Peyer's patch (tissue), 4 donors: ENCODE measurements around the gene CRYGC. TPM values are rescaled to one million over a fixed set of nuclear protein-coding genes. Genes with fewer than 3 reads are reported as not detected.

Experiments used
- DNase-seq, 3 donors: peaks; one replicate each; pipeline ENCODE4 v3.0.0-alpha.2; 2017 to 2019
- H3K27ac ChIP-seq, 4 donors: fragments of 200-600 bp; sonication (generic); one replicate each; pipeline ENCODE4 v1.5.1; 2016 to 2019
- H3K27me3 ChIP-seq, 2 donors: fragments of 200-600 bp; sonication (generic); one replicate each; pipeline ENCODE4 v1.5.1; 2019
- H3K36me3 ChIP-seq, 3 donors: fragments of 200-600 bp; sonication (generic); one replicate each; pipeline ENCODE4 v1.5.1; 2016 to 2019
- H3K4me1 ChIP-seq, 4 donors: fragments of 200-600 bp; sonication (generic); one replicate each; pipeline ENCODE4 v1.5.1; 2016 to 2019
- H3K4me3 ChIP-seq, 4 donors: fragments of 200-600 bp; sonication (generic); 1 replicate in 3 of 4; 2 replicates in 1 of 4; pipeline ENCODE4 v1.5.1; 2016 to 2019; ENCODE audit warnings: mild to moderate bottlenecking in 1 of 4
- H3K9me3 ChIP-seq, 4 donors: fragments of 200-600 bp; sonication (generic); one replicate each; pipeline ENCODE4 v1.5.1; 2016 to 2019; ENCODE audit warnings: mild to moderate bottlenecking in 1 of 4
- POLR2A ChIP-seq, 2 donors: fragments of 450-650 bp; IDR thresholded peaks; one replicate each; pipeline ENCODE4 v1.5.1; 2017; ENCODE audit warnings: antibody characterized with exemption in 2 of 2, mild to moderate bottlenecking in 2 of 2, moderate library complexity in 2 of 2
- total RNA-seq, 4 donors: library from RNA; depleted of rRNA; stranded (reverse); fragments of >200 nt; gene quantifications; one replicate each; pipeline ENCODE4 v1.1.0, GENCODE V29; 2016
- TF ChIP-seq, protein P1 (sequence below), 6 experiments: fragments of 450-650 bp in 4 of 6; fragments of 200-600 bp in 2 of 6; sonication (generic) in 1 of 6; IDR thresholded peaks; one replicate each; pipeline ENCODE4 v1.5.1; 2017 to 2019; ENCODE audit warnings: antibody characterized with exemption in 6 of 6, mild to moderate bottlenecking in 3 of 6, moderate library complexity in 1 of 6

CRYGC gene
- total RNA-seq, 4 donors from 2014 or later = not detected

DNA sequence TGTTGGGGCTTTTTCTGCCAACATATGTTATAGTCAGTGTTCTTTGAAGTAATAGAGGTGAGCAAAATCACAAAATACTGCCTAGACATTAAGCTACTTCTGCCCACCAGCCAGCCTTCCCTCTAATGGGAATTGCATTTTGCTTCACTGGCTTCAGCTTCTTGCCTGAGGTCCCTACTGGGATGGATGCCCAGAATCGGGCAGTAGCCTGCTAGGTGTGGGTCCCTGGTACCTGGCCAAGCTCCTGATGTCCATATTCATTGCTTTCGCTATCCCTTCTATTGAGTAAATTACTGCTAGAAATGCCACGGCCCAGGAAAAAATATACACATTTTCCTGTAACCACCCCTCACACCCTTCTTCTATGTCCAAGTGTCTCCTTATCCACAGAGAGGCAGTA is 32.3 kb downstream of the CRYGC start:
- Histone ChIP-seq H3K27ac (no peak overlapping the region), H3K4me3 (no peak overlapping the region), H3K9me3 (no peaks in the 10 kb centered on the region), H3K27me3 (no peaks in the 10 kb centered on the region), H3K36me3 (no peaks in the 10 kb centered on the region), H3K4me1 (no peaks in the 10 kb centered on the region)
- TF ChIP-seq, protein P1, sequence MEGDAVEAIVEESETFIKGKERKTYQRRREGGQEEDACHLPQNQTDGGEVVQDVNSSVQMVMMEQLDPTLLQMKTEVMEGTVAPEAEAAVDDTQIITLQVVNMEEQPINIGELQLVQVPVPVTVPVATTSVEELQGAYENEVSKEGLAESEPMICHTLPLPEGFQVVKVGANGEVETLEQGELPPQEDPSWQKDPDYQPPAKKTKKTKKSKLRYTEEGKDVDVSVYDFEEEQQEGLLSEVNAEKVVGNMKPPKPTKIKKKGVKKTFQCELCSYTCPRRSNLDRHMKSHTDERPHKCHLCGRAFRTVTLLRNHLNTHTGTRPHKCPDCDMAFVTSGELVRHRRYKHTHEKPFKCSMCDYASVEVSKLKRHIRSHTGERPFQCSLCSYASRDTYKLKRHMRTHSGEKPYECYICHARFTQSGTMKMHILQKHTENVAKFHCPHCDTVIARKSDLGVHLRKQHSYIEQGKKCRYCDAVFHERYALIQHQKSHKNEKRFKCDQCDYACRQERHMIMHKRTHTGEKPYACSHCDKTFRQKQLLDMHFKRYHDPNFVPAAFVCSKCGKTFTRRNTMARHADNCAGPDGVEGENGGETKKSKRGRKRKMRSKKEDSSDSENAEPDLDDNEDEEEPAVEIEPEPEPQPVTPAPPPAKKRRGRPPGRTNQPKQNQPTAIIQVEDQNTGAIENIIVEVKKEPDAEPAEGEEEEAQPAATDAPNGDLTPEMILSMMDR (IDR thresholded peaks at IDR 0.05) = no peak
- TF ChIP-seq POLR2A (IDR thresholded peaks at IDR 0.05) = no peak
- DNase-seq = no peak

DNA sequence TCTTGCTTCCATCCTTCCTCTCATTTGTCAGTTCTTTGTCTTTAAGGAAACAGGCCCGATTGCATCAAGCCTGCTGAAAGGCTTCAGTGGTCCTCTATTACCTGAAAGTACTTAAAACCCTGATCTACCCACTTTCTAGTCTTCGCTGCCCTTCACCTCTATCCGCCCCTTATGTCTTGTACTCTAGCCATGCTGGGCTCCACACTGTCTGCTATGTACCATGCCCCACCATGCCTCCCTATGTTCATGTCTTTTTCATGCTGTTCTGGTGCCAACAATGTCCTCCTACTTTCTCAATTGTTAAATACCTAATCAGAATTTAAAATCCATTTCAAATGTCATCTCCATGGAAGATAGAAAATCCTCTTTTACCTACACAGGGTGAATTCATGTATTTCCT is 33.5 kb downstream of the CRYGC start:
- Histone ChIP-seq H3K4me1 (no peaks in the 10 kb centered on the region), H3K9me3 (no peaks in the 10 kb centered on the region), H3K4me3 (no peak overlapping the region), H3K27ac (no peak overlapping the region), H3K36me3 (no peaks in the 10 kb centered on the region), H3K27me3 (no peaks in the 10 kb centered on the region)
- TF ChIP-seq, protein P1 (IDR thresholded peaks at IDR 0.05) = no peak
- no peak for TF ChIP-seq POLR2A (IDR thresholded peaks at IDR 0.05)
- no peak for DNase-seq

DNA sequence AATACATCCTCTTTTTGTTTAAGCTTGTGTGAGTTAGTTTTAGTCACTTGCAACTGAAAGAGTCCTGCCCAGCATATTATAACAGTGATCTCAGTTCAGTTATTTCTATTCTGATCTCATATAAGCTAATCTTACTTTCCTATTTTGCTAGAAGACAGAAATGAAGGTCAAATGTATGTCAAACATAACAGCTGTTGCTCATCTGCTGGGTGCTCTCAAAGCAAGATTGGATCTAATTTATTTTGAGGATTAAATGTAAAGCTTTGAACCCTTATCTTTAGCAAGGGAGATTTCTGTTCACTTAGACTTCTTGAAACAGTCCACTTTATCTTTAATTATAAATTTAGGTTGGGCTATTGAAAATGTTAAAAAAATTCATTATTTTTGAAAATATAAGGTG is 36.5 kb downstream of the CRYGC start:
- no peaks in the 10 kb centered on the region for H3K27me3 ChIP-seq
- no peak overlapping the region for H3K4me3 ChIP-seq
- no peak for DNase-seq
- no peak for TF ChIP-seq POLR2A (IDR thresholded peaks at IDR 0.05)
- TF ChIP-seq, protein P1 (IDR thresholded peaks at IDR 0.05) = no peak
- no peaks in the 10 kb centered on the region for H3K4me1 ChIP-seq
- no peaks in the 10 kb centered on the region for H3K36me3 ChIP-seq
- H3K9me3 ChIP-seq = no peaks in the 10 kb centered on the region
- H3K27ac ChIP-seq = no peak overlapping the region

DNA sequence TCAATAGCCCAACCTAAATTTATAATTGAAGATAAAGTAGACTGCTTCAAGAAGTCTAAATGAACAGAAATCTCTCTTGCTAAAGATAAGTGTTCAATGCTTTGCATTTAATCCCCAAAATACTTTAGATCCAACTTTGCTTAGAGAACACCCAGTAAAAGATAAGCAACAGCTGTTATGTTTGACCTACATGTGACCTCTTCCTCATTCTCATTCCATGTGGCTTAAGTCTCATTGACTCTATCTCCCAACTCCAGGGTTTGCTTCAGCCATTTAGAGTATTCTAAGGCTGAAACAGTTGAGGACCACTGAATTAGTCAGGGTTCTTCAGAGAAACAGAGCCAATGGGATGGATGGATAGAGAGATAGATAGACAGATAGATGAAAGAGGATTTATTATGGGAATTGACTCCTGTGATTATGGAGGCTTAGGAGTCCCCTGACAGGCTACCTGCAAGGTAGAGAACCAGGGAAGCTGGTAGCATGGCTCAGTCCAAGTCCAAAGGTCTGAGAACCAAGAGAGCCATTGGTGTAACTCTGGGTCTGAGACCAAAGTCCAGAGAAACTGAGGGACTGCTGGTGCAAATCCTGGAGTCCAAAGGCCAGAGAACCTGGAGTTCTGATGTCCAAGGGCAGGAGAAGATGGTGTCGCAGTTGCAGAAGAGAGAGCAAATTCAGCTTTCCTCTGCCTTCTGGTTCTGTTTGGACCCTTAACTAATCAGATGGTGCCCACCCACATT is 37.4 kb downstream of the CRYGC start:
- Histone ChIP-seq H3K4me1 (no peaks in the 10 kb centered on the region), H3K9me3 (no peaks in the 10 kb centered on the region), H3K4me3 (no peak overlapping the region), H3K27ac (no peak overlapping the region), H3K36me3 (no peaks in the 10 kb centered on the region), H3K27me3 (no peaks in the 10 kb centered on the region)
- no peak for DNase-seq
- TF ChIP-seq POLR2A (IDR thresholded peaks at IDR 0.05) = no peak
- TF ChIP-seq, protein P1 (IDR thresholded peaks at IDR 0.05) = no peak

DNA sequence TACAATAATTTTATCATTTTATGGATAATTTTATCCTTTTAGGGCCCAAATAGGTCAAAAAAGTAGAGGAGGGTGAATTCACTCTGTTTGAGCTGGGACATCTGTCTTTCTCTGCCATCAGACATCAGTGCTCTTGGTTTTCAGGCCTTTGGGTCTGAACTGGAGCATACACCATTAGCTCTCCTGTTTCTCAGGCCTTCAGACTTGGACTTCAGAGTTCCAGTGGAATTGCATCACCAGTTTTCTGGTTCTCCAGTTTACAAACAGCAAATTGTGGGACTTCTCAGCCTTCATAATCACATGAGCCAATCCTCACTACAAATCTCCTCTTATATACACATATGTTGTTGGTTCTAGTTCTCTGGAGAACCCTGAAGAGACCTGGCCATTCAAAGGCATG is 39.2 kb downstream of the CRYGC start:
- Histone ChIP-seq H3K4me3 (no peak overlapping the region), H3K4me1 (no peaks in the 10 kb centered on the region), H3K27me3 (no peaks in the 10 kb centered on the region), H3K27ac (no peak overlapping the region), H3K9me3 (no peaks in the 10 kb centered on the region), H3K36me3 (no peaks in the 10 kb centered on the region)
- no peak for DNase-seq
- TF ChIP-seq POLR2A (IDR thresholded peaks at IDR 0.05) = no peak
- TF ChIP-seq, protein P1 (IDR thresholded peaks at IDR 0.05) = no peak
